Mammary epithelial cell (primary cell): ENCODE results near the gene GLYATL1B.

Experiments
- EZH2 ChIP-seq: IDR thresholded peaks from 2 replicates; pipeline ENCODE4 v1.6.1; 2012; ENCODE audit warnings: low read length, inconsistent platforms, borderline replicate concordance
- TF ChIP-seq, protein P1 (sequence below), 2 donors: IDR thresholded peaks in 1 of 2; conservative IDR thresholded peaks in 1 of 2; 2 replicates each; pipeline ENCODE4 v1.5.1; 2011 to 2012; ENCODE audit warnings: inconsistent platforms in 2 of 2, low read length in 2 of 2, mild to moderate bottlenecking in 2 of 2, control low read depth in 1 of 2, low read depth in 1 of 2; ENCODE audit not compliant: insufficient read depth in 1 of 2; ENCODE audit errors: extremely low read depth in 1 of 2

DNA sequence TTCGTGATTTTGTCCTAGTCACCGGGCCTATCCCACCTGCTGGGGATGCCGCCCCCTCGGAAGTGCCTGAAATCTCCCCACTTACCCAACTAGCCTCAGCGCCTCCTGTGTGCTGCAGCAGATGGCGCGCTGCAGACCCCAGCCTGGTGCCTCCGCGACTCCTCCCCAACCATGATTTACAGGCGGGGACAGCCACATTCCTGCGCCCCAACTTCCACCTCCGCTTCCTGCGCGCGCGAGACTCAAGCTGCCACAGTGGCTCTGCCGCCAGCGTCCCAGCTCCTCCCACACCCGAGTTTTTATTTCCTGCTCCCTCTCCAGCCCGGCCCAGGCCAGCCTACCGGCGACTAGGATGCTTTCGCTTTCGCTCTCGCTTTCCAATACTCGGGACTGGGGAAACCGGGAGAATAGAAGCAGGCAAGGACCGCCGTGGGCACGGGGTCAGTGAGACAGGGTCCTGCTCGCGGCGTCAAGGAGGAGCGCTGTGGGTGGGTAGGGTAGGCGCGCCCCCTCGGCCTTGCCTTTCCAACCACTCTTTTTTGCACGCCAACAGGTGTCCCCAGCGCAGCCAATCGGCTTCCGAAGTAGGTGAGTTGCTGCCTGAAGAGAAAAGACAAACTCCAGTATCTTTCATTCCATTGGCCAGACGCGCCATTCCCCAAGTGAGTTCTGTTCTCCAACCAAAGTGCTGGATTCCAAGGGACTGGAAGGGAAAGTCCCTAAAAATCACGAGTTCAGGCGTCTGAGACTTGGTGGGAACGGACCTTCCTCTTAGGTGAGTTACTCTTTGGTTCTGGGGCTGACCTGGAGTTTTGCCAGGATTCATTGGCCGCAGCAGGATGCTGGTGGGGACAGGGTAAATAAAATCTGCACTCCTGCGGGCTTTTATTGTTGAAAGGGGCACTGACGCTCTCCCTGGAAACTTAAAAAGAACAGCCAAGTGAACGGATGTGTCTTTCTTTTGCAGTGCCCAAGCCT, 56.7 kb downstream of the GLYATL1B start, which contains the start of gene FAM111A:
- no peak for TF ChIP-seq EZH2
- TF ChIP-seq, protein P1, sequence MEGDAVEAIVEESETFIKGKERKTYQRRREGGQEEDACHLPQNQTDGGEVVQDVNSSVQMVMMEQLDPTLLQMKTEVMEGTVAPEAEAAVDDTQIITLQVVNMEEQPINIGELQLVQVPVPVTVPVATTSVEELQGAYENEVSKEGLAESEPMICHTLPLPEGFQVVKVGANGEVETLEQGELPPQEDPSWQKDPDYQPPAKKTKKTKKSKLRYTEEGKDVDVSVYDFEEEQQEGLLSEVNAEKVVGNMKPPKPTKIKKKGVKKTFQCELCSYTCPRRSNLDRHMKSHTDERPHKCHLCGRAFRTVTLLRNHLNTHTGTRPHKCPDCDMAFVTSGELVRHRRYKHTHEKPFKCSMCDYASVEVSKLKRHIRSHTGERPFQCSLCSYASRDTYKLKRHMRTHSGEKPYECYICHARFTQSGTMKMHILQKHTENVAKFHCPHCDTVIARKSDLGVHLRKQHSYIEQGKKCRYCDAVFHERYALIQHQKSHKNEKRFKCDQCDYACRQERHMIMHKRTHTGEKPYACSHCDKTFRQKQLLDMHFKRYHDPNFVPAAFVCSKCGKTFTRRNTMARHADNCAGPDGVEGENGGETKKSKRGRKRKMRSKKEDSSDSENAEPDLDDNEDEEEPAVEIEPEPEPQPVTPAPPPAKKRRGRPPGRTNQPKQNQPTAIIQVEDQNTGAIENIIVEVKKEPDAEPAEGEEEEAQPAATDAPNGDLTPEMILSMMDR (conservative IDR thresholded peaks at IDR 0.05 in 1 of 2, IDR thresholded peaks at IDR 0.05 in 1 of 2; ENCODE audit: extremely low read depth in 1 of 2, insufficient read depth in 1 of 2, low read depth in 1 of 2, low read length in 2 of 2) = peak in 1 of 2 donors; percentile 35
